Measurements from ENCODE around the gene CDH16.

CDH16 gene

DNA sequence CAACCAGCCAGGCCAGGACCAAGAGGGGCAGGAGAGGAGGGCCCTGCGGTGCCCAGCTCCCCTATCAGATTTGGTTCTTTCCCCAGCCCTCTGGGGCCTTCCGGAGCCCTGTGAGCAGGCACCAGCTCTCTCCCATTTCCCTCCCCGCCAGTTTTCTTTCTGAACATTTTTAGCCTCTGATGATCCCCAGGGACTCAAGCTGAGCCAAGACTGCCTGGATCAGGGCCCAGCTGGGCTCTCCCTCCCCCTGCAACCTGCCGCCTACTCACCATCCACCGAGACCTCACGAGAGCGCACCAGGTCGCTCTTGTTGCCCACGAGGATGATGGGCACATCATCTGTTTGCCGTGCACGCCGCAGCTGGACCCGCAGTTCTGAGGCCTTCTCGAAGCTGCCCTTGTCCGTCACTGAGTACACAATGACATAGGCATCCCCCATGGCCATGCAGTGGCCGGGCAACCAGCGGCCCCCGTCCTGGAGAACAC, 4.6 kb upstream of the CDH16 start (continued):
- TF ChIP-seq, protein P1, sequence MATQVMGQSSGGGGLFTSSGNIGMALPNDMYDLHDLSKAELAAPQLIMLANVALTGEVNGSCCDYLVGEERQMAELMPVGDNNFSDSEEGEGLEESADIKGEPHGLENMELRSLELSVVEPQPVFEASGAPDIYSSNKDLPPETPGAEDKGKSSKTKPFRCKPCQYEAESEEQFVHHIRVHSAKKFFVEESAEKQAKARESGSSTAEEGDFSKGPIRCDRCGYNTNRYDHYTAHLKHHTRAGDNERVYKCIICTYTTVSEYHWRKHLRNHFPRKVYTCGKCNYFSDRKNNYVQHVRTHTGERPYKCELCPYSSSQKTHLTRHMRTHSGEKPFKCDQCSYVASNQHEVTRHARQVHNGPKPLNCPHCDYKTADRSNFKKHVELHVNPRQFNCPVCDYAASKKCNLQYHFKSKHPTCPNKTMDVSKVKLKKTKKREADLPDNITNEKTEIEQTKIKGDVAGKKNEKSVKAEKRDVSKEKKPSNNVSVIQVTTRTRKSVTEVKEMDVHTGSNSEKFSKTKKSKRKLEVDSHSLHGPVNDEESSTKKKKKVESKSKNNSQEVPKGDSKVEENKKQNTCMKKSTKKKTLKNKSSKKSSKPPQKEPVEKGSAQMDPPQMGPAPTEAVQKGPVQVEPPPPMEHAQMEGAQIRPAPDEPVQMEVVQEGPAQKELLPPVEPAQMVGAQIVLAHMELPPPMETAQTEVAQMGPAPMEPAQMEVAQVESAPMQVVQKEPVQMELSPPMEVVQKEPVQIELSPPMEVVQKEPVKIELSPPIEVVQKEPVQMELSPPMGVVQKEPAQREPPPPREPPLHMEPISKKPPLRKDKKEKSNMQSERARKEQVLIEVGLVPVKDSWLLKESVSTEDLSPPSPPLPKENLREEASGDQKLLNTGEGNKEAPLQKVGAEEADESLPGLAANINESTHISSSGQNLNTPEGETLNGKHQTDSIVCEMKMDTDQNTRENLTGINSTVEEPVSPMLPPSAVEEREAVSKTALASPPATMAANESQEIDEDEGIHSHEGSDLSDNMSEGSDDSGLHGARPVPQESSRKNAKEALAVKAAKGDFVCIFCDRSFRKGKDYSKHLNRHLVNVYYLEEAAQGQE (tag by site-specific recombination; IDR thresholded peaks at IDR 0.05): no peak
- no peak for TF ChIP-seq ZNF23 (tag by site-specific recombination; IDR thresholded peaks at IDR 0.05; ENCODE audit: borderline replicate concordance)
- TF ChIP-seq, protein P2, sequence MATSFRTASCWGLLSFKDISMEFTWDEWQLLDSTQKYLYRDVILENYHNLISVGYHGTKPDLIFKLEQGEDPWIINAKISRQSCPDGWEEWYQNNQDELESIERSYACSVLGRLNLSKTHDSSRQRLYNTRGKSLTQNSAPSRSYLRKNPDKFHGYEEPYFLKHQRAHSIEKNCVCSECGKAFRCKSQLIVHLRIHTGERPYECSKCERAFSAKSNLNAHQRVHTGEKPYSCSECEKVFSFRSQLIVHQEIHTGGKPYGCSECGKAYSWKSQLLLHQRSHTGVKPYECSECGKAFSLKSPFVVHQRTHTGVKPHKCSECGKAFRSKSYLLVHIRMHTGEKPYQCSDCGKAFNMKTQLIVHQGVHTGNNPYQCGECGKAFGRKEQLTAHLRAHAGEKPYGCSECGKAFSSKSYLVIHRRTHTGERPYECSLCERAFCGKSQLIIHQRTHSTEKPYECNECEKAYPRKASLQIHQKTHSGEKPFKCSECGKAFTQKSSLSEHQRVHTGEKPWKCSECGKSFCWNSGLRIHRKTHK (tag by site-specific recombination; IDR thresholded peaks at IDR 0.05): no peak
- no peak for TF ChIP-seq ZNF391 (tag by site-specific recombination; IDR thresholded peaks at IDR 0.05; ENCODE audit: borderline replicate concordance, low read depth)
- no peak for TF ChIP-seq ZFP69B (tag by site-specific recombination; IDR thresholded peaks at IDR 0.05)
- no peak for TF ChIP-seq ZNF157 (tag by site-specific recombination; IDR thresholded peaks at IDR 0.05)
- TF ChIP-seq ZNF530 (tag by site-specific recombination; IDR thresholded peaks at IDR 0.05; ENCODE audit: low read depth): no peak
- TF ChIP-seq, protein P3, sequence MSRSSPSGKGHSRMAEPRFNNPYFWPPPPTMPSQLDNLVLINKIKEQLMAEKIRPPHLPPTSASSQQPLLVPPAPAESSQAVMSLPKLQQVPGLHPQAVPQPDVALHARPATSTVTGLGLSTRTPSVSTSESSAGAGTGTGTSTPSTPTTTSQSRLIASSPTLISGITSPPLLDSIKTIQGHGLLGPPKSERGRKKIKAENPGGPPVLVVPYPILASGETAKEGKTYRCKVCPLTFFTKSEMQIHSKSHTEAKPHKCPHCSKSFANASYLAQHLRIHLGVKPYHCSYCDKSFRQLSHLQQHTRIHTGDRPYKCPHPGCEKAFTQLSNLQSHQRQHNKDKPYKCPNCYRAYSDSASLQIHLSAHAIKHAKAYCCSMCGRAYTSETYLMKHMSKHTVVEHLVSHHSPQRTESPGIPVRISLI (tag by site-specific recombination; IDR thresholded peaks at IDR 0.05): no peak
- TF ChIP-seq ZBTB1 (tag by site-specific recombination; IDR thresholded peaks at IDR 0.05): no peak
- TF ChIP-seq ZNF138 (tag by site-specific recombination; IDR thresholded peaks at IDR 0.05; ENCODE audit: borderline replicate concordance): no peak

DNA sequence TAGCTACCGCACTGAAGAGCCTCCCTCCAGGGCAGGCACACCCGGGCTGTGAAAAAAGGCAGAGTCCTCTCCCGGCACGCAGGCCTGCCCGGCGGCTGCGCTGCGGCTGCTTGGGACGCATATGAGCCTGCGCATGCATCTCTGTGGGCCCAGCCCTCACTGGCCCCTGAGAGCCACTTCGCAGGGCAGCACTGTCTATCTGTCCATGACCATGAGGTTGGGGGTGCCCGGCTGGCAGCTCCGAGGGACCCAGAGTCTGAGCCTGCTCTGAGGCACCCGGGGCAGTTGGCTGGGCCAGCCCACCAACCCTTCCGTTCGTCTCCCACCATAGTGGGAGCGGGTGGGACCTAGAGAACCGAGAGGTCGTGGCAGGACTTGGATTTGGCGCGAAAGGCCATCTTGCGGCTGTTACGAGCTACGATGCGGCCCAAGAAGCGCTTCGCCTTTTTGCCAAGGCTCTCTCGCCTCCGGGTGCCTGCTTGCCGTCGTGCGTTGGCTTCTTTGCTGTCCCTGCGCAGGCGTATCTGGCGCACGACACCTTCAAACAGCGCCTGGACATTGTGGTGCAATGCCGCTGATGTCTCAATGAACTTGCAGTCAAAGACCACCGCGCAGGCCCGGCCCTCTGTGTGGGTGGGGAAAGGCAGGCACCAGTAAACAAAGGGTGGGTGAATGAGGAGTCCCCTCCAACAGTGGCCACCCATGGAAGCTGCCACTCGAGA, 3.2 kb upstream of the CDH16 start:
- ChIA-PET CTCF (interaction anchor here (15.1 kb wide), 1 partner anchor 23 kb away, joined by 268 read pairs; no protein-coding TSS in a partner anchor), POLR2A (interaction anchor here (1.2 kb wide), 1 partner anchor 9 kb away, joined by 3 read pairs; no protein-coding TSS in a partner anchor)
- Histone ChIP-seq H3K36me3 (ENCODE audit: control insufficient read depth in 2 of 2, insufficient read depth in 1 of 2, low read length in 2 of 2) (no peaks in the 10 kb centered on the region), H3K4me1 (ENCODE audit: control insufficient read depth, insufficient read depth, low read length) (no peaks in the 10 kb centered on the region), H3K4me3 (ENCODE audit: low read depth, low read length) (no peak overlapping the region), H3K27ac (ENCODE audit: extremely low read depth, low read depth, low read length) (no peak overlapping the region), H3K9me3 (ENCODE audit: control insufficient read depth, insufficient read depth, low read depth, low read length) (no peaks in the 10 kb centered on the region)
- TF ChIP-seq KLF9 (tag by site-specific recombination; IDR thresholded peaks at IDR 0.05; ENCODE audit: low read depth) (no peak), SETDB1 (IDR thresholded peaks at IDR 0.05; ENCODE audit: insufficient read length, low read length) (no peak), ZNF175 (tag by site-specific recombination; IDR thresholded peaks at IDR 0.05) (no peak), ZNF174 (tag by site-specific recombination; IDR thresholded peaks at IDR 0.05) (no peak), ZNF626 (tag by site-specific recombination; IDR thresholded peaks at IDR 0.05) (no peak)
- TF ChIP-seq, protein P4, sequence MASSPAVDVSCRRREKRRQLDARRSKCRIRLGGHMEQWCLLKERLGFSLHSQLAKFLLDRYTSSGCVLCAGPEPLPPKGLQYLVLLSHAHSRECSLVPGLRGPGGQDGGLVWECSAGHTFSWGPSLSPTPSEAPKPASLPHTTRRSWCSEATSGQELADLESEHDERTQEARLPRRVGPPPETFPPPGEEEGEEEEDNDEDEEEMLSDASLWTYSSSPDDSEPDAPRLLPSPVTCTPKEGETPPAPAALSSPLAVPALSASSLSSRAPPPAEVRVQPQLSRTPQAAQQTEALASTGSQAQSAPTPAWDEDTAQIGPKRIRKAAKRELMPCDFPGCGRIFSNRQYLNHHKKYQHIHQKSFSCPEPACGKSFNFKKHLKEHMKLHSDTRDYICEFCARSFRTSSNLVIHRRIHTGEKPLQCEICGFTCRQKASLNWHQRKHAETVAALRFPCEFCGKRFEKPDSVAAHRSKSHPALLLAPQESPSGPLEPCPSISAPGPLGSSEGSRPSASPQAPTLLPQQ (tag by site-specific recombination; IDR thresholded peaks at IDR 0.05): no peak
- TF ChIP-seq, protein P5, sequence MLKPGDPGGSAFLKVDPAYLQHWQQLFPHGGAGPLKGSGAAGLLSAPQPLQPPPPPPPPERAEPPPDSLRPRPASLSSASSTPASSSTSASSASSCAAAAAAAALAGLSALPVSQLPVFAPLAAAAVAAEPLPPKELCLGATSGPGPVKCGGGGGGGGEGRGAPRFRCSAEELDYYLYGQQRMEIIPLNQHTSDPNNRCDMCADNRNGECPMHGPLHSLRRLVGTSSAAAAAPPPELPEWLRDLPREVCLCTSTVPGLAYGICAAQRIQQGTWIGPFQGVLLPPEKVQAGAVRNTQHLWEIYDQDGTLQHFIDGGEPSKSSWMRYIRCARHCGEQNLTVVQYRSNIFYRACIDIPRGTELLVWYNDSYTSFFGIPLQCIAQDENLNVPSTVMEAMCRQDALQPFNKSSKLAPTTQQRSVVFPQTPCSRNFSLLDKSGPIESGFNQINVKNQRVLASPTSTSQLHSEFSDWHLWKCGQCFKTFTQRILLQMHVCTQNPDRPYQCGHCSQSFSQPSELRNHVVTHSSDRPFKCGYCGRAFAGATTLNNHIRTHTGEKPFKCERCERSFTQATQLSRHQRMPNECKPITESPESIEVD (tag by site-specific recombination; IDR thresholded peaks at IDR 0.05): no peak
- TF ChIP-seq, protein P6, sequence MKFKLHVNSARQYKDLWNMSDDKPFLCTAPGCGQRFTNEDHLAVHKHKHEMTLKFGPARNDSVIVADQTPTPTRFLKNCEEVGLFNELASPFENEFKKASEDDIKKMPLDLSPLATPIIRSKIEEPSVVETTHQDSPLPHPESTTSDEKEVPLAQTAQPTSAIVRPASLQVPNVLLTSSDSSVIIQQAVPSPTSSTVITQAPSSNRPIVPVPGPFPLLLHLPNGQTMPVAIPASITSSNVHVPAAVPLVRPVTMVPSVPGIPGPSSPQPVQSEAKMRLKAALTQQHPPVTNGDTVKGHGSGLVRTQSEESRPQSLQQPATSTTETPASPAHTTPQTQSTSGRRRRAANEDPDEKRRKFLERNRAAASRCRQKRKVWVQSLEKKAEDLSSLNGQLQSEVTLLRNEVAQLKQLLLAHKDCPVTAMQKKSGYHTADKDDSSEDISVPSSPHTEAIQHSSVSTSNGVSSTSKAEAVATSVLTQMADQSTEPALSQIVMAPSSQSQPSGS (tag by site-specific recombination; IDR thresholded peaks at IDR 0.05; ENCODE audit: low read depth): no peak
- TF ChIP-seq, protein P2 (tag by site-specific recombination; IDR thresholded peaks at IDR 0.05): no peak
- TF ChIP-seq, protein P7, sequence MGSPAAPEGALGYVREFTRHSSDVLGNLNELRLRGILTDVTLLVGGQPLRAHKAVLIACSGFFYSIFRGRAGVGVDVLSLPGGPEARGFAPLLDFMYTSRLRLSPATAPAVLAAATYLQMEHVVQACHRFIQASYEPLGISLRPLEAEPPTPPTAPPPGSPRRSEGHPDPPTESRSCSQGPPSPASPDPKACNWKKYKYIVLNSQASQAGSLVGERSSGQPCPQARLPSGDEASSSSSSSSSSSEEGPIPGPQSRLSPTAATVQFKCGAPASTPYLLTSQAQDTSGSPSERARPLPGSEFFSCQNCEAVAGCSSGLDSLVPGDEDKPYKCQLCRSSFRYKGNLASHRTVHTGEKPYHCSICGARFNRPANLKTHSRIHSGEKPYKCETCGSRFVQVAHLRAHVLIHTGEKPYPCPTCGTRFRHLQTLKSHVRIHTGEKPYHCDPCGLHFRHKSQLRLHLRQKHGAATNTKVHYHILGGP (tag by site-specific recombination; IDR thresholded peaks at IDR 0.05): no peak

All from HEK293 (cell line).